Measurements from ENCODE around the gene GLRA3.

Gene GLRA3

DNA sequence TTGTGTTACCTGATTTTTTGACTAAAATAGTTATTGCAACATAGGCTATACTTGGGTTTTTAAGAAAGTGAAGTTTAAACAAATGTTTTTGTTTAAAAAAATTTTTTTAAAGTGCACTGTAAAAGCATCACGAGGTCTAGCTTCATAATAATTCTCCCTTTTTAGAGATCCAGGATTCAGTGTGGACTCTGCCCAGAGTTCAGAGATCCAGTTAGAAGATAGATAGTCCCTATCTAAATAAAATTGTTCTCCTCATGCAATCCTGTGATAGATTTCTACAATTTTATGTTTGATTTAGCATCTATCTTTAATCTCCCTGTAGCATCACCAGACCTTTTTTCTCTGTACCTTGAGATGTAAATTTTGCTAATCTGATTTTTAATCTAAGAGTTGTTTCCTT, 221.3 kb downstream of the GLRA3 start:
- DNase-seq (ENCODE audit: low read depth) = no peak
- TF ChIP-seq, protein P1, sequence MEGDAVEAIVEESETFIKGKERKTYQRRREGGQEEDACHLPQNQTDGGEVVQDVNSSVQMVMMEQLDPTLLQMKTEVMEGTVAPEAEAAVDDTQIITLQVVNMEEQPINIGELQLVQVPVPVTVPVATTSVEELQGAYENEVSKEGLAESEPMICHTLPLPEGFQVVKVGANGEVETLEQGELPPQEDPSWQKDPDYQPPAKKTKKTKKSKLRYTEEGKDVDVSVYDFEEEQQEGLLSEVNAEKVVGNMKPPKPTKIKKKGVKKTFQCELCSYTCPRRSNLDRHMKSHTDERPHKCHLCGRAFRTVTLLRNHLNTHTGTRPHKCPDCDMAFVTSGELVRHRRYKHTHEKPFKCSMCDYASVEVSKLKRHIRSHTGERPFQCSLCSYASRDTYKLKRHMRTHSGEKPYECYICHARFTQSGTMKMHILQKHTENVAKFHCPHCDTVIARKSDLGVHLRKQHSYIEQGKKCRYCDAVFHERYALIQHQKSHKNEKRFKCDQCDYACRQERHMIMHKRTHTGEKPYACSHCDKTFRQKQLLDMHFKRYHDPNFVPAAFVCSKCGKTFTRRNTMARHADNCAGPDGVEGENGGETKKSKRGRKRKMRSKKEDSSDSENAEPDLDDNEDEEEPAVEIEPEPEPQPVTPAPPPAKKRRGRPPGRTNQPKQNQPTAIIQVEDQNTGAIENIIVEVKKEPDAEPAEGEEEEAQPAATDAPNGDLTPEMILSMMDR (conservative IDR thresholded peaks at IDR 0.05; ENCODE audit: low read depth, low read length) = no peak

DNA sequence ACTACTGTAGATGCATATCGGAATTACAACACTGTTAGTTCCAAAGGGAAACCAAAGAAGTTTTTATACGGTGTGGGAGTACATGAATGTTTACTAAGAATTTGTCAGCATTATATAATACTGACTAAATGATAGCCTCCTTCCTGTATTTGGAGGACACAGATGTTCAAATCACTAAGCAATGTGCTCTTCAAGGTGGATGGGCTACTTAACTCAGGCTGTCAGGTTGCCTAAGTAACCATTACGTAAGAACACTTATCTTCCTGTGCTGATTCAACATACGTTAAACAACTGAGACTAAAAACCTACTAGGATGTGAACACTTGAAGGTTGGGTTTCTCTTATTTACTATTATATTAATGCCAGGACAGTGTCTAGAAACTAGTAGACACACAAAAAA, 224.8 kb downstream of the GLRA3 start:
- TF ChIP-seq, protein P1 (conservative IDR thresholded peaks at IDR 0.05; ENCODE audit: low read depth, low read length) = no peak
- DNase-seq (ENCODE audit: low read depth) = peak; percentile 81
- no peak overlapping the region for H3K4me3 ChIP-seq (ENCODE audit: low read depth, low read length)

More for the DNA sequence above, 221.3 kb downstream of the GLRA3 start:
- no peak overlapping the region for H3K4me3 ChIP-seq (ENCODE audit: low read depth, low read length)

DNA sequence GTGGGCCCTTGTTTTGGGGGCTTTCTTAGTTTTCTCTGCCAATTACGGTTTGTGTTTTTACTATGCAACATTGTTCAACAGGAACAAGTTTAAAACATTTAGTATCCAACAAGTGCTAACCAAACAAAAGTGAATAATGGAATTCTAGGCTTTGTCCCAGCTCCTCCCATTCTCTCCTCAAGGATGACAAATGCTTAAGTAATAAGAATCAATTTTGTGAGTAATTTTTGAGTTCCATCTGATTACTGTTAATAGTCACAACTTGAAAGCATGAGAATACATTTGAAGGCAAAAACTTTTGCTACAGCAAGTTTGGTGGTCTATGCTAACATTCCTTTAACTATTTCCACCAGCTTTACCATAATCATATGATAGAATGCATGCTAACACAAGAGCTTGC, 228.7 kb downstream of the GLRA3 start:
- DNase-seq (ENCODE audit: low read depth) = no peak
- TF ChIP-seq, protein P1 (conservative IDR thresholded peaks at IDR 0.05; ENCODE audit: low read depth, low read length) = no peak
- H3K4me3 ChIP-seq (ENCODE audit: low read depth, low read length) = no peak overlapping the region

DNA sequence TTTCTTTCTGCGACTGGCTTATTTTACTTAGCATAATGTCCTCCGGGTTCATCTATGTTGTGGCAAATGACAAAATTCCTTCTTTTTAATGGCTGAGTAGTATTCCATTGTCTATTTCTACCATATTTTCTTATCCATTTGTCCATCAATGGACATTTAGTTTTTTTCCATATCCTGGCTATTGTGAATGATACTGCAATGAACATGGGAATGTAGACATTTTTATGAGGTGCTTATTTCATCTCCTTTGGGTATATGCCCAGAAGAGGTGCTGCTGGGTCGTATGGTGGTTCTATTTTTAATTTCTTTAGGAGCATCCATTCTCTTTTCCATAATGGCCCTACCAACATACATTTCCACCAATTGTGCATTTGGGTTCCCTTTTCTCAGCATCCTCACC, 230.2 kb downstream of the GLRA3 start:
- DNase-seq (ENCODE audit: low read depth) = no peak
- no peak overlapping the region for H3K4me3 ChIP-seq (ENCODE audit: low read depth, low read length)
- TF ChIP-seq, protein P1 (conservative IDR thresholded peaks at IDR 0.05; ENCODE audit: low read depth, low read length) = no peak

DNA sequence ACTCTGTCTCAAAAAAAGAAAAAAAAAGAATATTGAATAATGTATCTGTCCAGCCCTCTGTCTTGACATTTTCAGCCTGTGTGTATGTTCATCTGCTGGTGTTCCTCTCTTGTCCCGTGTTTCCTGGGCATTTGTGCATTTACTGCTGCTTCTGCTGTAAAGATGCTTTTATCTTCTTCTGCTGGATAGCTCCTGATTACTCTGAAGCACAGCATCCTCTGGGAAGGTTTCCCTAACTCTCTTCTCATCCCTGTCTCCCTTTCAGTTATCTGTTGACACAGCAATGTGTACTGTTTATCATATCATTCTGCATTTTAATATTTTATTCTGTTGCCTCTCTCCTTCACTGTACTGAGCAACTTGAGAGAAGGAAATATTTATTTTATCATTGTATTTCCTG, 232.5 kb downstream of the GLRA3 start:
- no peak for DNase-seq (ENCODE audit: low read depth)
- TF ChIP-seq, protein P1 (conservative IDR thresholded peaks at IDR 0.05; ENCODE audit: low read depth, low read length) = no peak
- no peak overlapping the region for H3K4me3 ChIP-seq (ENCODE audit: low read depth, low read length)

DNA sequence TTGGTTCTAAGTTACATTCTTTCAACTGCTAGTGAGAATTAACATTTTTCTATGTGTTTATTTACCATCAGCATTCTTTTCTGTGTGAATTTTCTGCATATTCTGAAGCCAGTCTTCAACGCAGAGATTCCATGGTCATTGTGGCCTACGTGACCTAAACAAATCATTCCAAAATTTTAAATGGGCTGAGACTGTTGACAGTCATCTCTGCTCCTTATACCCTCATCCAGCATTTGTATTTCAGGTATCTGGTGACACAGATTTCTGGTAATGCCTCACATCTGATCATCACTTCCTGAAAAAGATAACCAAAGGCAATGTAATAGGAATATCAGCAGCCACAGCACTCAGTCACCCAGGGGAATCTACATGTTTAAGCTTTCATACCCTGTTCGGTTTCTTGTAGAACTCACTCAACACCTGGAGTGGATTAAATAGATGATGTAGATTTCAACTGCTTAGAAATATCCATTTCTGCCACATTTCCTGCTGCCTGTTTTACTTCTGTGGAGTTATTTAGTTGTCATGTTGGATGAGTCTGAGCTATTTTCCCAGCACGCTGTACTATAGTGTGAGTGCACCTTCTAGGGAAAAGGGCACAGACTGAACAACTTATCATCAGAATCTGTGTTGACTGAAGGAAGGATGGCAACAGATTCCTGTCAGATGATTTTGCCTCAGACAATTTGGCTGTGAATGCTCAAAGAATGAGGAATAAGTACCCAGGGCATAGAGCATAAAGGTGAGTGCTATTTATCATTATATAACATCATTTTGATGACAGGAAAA, 233.7 kb downstream of the GLRA3 start:
- no peak overlapping the region for H3K4me3 ChIP-seq (ENCODE audit: low read depth, low read length)
- TF ChIP-seq, protein P1 (conservative IDR thresholded peaks at IDR 0.05; ENCODE audit: low read depth, low read length) = no peak
- no peak for DNase-seq (ENCODE audit: low read depth)

DNA sequence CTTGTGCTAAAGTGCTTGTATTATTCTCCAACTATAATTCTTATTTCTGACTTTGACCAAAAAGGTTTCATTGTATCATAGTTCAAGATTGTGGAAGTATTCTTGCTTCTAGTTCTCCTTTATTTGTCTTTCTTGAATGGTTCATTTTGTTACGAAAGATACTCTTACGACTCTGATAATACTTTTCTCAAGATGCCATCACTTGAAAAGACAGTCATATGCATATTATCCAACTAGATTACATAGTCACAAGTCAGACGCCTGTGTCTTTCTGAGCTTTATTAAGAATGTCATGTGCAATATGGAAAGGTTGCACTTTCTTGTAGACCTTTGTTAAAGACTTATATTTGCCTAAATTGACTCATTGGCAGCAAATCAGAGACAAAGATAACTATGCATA, 235.3 kb downstream of the GLRA3 start:
- DNase-seq (ENCODE audit: low read depth) = no peak
- TF ChIP-seq, protein P1 (conservative IDR thresholded peaks at IDR 0.05; ENCODE audit: low read depth, low read length) = no peak
- H3K4me3 ChIP-seq (ENCODE audit: low read depth, low read length) = no peak overlapping the region
